NCI-H526 treated with DMSO at 0.1 percent for 48 hours (cell line): ENCODE data around the gene SOAT2.

ENCODE experiments used
- DNase-seq: peaks from one replicate; lab custom pipeline; 2025; lab: John Stamatoyannopoulos, UW

SOAT2 gene

GRCh38 chr12:53102883-53103807, at the start of gene SOAT2:
TSS of gene SOAT2 (plus strand) at chr12:53103486. CDS start at chr12:53103578, 92 bp downstream.
- DNase-seq, result no peak

GRCh38 chr12:53054112-53054878, 49.0 kb upstream of the SOAT2 start:
- peak; percentile 93 for DNase-seq

GRCh38 chr12:53055471-53056266, 47.6 kb upstream of the SOAT2 start:
- DNase-seq, result no peak

GRCh38 chr12:53056296-53056695, 47.0 kb upstream of the SOAT2 start:
- DNase-seq, result no peak

GRCh38 chr12:53056901-53057300, 46.4 kb upstream of the SOAT2 start:
- DNase-seq, result no peak

GRCh38 chr12:53057816-53058500, 45.3 kb upstream of the SOAT2 start:
- no peak for DNase-seq

- DNase-seq, result no peak
These were observed 44.4 kb upstream of the SOAT2 start for GRCh38 chr12:53058674-53059433.

- DNase-seq, result no peak
These were observed 43.7 kb upstream of the SOAT2 start for GRCh38 chr12:53059434-53060063.

- DNase-seq, result no peak
These were observed 43.1 kb upstream of the SOAT2 start for GRCh38 chr12:53060064-53060720.

GRCh38 chr12:53060721-53061276, 42.5 kb upstream of the SOAT2 start:
- no peak for DNase-seq

- DNase-seq, result no peak
These were observed 41.8 kb upstream of the SOAT2 start for GRCh38 chr12:53061404-53062010.

- no peak for DNase-seq
These were observed 41.0 kb upstream of the SOAT2 start for GRCh38 chr12:53062011-53062961.

GRCh38 chr12:53062977-53063707, 40.1 kb upstream of the SOAT2 start:
- no peak for DNase-seq

GRCh38 chr12:53063708-53064612, 39.3 kb upstream of the SOAT2 start:
- DNase-seq, result no peak

- DNase-seq, result no peak
These were observed 38.5 kb upstream of the SOAT2 start for GRCh38 chr12:53064613-53065436.
